T-helper 22 cell (primary cell): ENCODE data around the gene ERI2.
"Not testable (repeated sequence)": the region's sequence is repeated elsewhere in the genome, so short reads cannot be mapped to it uniquely, and the experiment has no call there.

ENCODE experiments used
- DNase-seq: peaks from one replicate; pipeline ENCODE4 v3.0.0-alpha.2; 2020; ENCODE audit warnings: low read depth

ERI2 gene

GRCh38 chr16:20764448-20764847, 41.8 kb downstream of the ERI2 start:
- not testable (repeated sequence) for DNase-seq

GRCh38 chr16:20763461-20764232, 42.6 kb downstream of the ERI2 start, which contains the start of gene ACSM3:
Gene ACSM3 (plus strand): TSS chr16:20764014. CDS start chr16:20770035, 6,021 bp downstream.
- peak; percentile 47 for DNase-seq

GRCh38 chr16:20762404-20763123, 43.7 kb downstream of the ERI2 start:
- no peak for DNase-seq

GRCh38 chr16:20761175-20761574, 45.1 kb downstream of the ERI2 start:
- DNase-seq = no peak

- no peak for DNase-seq
Observed at GRCh38 chr16:20760346-20760745, 45.9 kb downstream of the ERI2 start.

- not testable (repeated sequence) for DNase-seq
Observed at GRCh38 chr16:20755799-20756198, 50.5 kb downstream of the ERI2 start.

GRCh38 chr16:20755238-20755637, 51.0 kb downstream of the ERI2 start:
- DNase-seq = no peak

- DNase-seq = no peak
Observed at GRCh38 chr16:20753727-20754126, 52.5 kb downstream of the ERI2 start.

- DNase-seq = no peak
Observed at GRCh38 chr16:20750558-20750957, 55.7 kb downstream of the ERI2 start.

GRCh38 chr16:20749474-20749873, 56.8 kb downstream of the ERI2 start:
- DNase-seq = no peak

- no peak for DNase-seq
Observed at GRCh38 chr16:20747030-20747816, 59.0 kb downstream of the ERI2 start.

- no peak for DNase-seq
Observed at GRCh38 chr16:20746461-20746860, 59.8 kb downstream of the ERI2 start.
